Transverse colon (tissue), 3 donors: ENCODE data around the gene HBG1.

ENCODE experiments used
- CTCF ChIP-seq, 5 experiments: fragments of 200-600 bp in 3 of 5; fragments of 450-650 bp in 2 of 5; sonication (generic) in 3 of 5; IDR thresholded peaks; 1 replicate in 2 of 5; 2 replicates in 3 of 5; pipeline ENCODE4 v1.5.1; 2016 to 2017; ENCODE audit warnings: antibody characterized with exemption in 5 of 5, inconsistent platforms in 3 of 5, mild to moderate bottlenecking in 2 of 5, moderate library complexity in 1 of 5
- EP300 ChIP-seq: sonication (generic); formaldehyde crosslinking; IDR thresholded peaks from one replicate; pipeline ENCODE4 v1.6.1; 2017; ENCODE audit warnings: antibody characterized with exemption, low read depth
- POLR2A ChIP-seq: fragments of 450-650 bp; IDR thresholded peaks from one replicate; pipeline ENCODE4 v1.6.1; 2016; ENCODE audit warnings: antibody characterized with exemption, mild to moderate bottlenecking, moderate library complexity

DNA sequence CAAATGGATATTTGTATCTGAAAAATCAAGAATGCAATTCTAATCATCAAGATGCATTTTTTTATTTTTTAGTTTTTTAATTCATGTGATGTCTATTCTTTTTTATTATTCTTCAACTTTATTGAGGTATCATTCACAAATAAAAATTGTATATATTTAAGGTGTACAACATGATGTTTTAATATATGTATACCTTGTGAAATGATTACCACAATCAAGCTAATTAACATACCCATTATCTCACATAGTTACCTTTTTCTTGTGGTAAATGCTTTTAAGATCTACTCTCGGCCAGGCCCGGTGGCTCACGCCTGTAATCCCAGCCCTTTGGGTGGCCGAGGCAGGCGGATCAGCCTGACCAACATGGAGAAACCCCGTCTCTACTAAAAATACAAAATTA is 26.5 kb downstream of the HBG1 start:
- TF ChIP-seq CTCF (IDR thresholded peaks at IDR 0.05), result no peak
- no peak for TF ChIP-seq EP300
- TF ChIP-seq POLR2A, result no peak
